GM21619 (cell line): ENCODE data around the gene ALDH16A1.
"Not testable (repeated sequence)": the region's sequence is repeated elsewhere in the genome, so short reads cannot be mapped to it uniquely, and the experiment has no call there.

Source experiments
- ATAC-seq: cut with Tn5 transposase; IDR thresholded peaks from one replicate; pipeline ENCODE4 v1.9.1; 2021; ENCODE audit not compliant: unreplicated experiment

The ALDH16A1 gene

GRCh38 chr19:49461656-49462055 lies 8.6 kb downstream of the ALDH16A1 start:
- no peak for ATAC-seq

GRCh38 chr19:49462492-49462891 lies 9.5 kb downstream of the ALDH16A1 start:
- no peak for ATAC-seq

- ATAC-seq = no peak
Measured at GRCh38 chr19:49463960-49464740, 11.1 kb downstream of the ALDH16A1 start.

DNA sequence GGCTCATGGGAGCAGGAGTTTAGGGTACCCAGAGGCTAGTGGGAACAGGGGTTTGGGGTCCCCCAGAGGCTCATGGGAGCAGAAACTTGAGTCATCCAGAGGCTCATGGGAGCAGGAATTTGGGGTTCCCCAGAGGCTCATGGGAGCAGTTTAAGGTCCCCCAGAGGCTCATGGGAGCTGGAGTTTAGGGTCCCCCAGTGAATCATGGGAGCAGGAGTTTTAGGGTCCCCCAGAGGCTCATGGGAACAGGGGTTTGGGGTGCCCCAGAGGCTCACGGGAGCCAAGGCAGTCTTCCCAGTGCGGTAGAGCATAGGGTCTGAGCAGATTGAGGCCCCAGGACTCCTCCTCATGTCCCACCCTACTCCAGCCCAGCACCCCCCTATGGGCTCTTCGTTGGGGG lies 12.3 kb downstream of the ALDH16A1 start:
- ATAC-seq = no peak

DNA sequence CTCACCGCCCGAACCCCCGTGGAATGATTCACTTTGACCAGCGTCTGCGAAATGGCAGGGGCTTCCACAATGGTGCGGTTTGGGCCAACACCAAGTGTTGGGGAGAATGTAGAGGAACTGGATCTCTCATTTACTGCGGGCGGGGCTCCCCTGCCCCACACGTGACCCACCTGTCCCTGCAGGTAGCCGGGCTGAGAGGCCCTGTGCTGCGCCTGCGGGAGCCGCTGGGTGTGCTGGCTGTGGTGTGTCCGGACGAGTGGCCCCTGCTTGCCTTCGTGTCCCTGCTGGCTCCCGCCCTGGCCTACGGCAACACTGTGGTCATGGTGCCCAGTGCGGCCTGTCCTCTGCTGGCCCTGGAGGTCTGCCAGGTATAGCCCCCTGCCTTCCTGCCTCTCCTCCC lies 15.2 kb downstream of the ALDH16A1 start:
- no peak for ATAC-seq

DNA sequence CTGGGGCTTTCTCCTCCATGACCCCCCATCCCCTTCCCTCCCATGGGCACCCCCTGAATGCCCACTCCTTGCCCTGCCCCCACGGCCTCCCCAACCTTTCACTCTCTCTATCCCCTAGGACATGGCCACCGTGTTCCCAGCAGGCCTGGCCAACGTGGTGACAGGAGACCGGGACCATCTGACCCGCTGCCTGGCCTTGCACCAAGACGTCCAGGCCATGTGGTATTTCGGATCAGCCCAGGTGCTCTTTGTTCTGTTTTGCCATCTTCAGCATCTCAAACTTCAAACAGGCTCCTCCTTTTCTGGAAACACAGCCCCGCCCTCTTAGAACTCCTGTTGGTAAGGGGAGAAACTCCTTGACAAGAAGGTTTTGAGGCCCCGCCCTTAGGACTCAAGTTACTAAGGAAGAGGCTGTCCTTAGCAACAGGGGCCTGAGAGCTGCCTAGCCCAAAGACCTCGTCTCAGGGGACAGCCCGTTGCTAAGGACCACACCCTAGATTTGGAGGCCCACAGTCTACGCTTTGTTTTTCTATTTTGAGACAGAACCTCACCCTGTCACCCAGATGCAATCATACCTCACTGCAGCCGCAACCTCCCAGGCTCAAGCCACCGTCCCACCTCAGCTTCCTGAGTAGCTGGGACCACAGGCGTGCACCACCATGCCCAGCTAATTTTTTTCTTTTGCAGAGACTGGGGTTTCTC lies 15.9 kb downstream of the ALDH16A1 start:
- ATAC-seq = peak; percentile 62

- ATAC-seq = no peak
Measured at GRCh38 chr19:49469828-49470614, 17.0 kb downstream of the ALDH16A1 start.

DNA sequence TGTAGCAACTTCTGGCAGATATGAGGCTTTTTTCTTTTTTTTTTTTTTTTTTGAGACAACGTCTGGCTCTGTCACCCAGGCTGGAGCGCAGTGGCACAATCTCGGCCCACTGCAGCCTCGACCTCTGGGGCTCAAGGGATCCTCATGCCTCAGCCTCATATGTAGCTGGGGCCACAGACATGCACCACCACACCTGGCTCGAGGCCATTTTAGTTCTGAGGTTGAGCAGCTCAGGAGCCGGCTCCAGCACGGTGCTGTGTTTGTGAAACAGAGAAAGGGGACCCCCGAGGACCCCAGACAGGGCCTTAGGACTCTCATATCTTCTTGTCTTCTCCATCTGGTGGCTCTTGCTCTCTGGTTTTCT lies 17.6 kb downstream of the ALDH16A1 start:
- ATAC-seq = no peak

DNA sequence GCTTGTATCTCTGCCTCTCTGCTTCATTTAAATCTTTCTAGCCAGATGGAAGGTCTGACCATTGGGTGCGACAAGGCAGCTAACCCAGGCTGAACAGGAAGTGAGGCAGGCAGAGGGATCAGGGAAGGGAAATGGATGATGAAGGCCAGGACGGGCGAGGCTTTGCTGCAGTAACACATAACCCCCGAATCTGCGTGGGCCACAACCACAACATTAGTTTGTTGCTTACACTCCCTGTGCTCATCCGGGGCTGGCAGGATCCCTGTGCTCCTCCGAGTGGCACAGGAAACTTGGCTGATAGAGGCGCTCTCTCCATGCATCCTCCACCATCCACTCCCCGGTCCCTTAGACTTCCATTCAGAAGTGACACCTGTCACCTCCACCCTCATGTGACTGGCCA lies 19.9 kb downstream of the ALDH16A1 start:
- no peak for ATAC-seq

DNA sequence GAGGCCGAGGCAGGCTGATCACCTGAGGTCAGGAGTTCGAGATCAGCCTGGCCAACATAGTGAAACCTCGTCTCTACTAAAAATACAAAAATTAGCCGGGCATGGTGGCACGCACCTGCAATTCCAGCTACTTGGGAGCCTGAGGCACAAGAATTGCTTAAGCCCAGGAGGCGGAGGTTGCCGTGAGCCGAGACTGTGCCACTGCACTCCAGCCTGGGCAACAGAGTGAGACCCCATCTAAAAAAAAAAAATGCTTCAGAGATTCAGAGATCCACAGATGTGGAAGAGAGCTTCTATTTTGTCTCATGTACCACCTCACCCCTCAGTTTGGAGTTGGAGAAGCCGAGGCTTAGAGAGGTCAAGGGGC lies 20.5 kb downstream of the ALDH16A1 start:
- ATAC-seq = not testable (repeated sequence)

DNA sequence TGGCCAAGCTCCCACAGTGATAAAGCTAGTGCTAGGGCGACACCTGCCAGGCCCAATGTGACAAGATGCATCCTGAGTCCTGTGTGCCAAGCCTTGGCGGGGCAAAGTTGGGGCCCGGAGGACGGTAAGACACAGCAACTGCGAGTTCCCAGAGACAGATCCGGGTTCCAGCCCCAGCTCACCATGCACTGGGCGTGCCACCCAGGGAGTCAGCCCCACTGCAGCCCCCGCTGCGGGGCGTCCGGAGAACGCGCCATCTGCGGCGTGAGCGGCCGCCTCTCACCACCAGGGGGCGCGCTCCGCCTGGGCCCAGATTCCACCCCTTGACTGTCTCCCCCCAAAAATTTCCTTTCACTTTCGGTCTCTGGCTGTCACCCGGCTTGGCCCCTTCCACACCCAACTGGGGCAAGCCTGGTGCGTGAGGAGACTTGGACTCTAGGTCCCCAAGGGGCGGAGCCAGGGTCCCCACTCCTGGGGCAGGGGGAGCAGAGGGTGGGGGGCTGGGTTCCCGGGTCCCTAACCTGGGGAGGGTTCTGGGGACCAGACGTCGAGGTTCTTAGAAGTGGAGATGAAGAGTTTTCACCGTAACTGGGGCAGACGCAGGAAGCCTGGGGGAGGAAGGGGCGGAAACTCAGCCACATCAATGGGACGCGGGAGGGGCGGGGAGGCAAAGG lies 21.0 kb downstream of the ALDH16A1 start, which contains the start of gene FLT3LG:
TSS of gene FLT3LG (plus strand) at position 348 of the 674 bp plus-strand sequence. CDS start 425 bp downstream, outside the sequence.
- ATAC-seq = peak; percentile 49

DNA sequence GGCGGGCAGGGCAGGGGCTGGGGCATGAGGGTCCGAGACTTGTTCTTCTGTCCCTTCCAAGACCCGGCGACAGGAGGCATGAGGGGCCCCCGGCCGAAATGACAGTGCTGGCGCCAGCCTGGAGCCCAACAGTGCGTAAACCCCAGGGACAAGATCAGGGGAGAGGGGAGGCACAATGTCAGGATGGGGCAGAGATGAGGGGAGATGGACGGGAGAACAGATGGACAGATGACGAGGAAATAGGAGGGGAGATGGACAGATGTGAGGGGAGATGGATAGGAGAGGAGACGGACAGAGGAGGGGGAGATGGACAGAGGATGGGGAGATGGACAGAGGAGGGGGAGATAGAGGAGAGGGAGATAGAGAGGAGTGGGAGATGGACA lies 21.5 kb downstream of the ALDH16A1 start:
- ATAC-seq = no peak

DNA sequence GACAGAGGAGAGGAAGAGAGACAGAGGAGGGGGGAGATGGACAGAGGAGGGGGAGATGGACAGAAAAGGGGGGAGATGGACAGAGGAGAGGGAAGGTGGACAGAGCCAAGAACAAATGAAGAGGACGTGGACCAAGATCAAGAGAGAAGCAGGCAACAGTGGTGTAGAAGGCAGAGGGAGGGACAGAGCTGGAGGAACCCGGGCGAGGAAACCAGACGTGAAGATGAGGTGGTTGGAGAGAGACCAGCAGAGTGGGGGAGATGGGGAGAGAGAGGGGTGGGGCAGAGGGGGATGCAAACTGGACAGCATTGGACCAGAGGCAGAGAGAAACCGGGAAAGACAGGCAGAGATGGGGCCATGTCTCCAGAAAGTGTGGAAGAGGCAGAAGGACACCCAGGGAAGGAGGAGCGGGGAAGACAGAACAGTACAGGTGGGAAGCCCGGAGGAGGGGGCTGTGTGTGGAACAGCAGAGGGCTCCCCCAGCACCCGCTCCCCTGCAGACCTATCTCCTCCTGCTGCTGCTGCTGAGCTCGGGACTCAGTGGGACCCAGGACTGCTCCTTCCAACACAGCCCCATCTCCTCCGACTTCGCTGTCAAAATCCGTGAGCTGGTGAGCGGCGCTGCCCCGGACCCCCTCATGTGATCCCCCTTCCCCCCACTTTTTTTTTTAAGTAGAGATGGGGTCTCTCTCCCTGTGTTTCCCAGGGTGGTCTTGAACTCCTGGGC lies 22.3 kb downstream of the ALDH16A1 start:
- ATAC-seq = no peak

DNA sequence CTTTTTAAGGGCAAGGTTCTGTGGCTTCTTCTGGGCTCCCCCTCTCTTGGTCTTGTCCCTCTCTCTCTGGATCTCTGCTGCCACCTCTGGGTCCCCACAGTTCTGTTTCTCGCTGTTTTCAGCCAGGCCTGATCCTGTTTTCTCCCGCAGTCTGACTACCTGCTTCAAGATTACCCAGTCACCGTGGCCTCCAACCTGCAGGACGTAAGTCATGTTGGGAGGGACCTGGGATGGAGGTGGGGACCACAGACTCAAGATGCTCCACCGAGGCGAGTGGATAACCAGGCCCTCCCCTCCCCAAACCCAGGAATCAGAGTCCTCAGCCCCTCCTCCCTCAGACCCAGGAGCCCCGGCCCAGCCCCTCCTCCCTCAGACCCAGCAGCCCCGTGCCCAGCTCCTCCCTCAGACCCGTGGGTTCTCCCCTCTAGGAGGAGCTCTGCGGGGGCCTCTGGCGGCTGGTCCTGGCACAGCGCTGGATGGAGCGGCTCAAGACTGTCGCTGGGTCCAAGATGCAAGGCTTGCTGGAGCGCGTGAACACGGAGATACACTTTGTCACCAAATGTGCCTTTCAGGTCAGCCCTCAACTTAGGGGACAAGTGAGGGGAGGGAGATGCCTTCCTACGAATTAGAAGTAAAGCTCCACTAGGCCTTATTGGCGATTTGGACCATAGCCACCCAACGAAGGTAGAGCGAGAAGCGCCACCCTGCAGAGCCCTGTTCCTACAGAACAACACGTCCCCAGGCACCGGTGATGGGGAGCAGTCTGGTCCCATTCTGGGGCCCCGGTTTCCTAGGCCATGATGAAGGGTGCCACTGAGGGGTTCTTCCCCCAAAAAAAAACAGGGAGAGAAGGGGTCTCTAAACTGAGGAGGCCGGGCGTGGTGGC lies 23.2 kb downstream of the ALDH16A1 start:
- no peak for ATAC-seq

GRCh38 chr19:49479975-49480628 lies 27.1 kb downstream of the ALDH16A1 start:
- ATAC-seq = no peak

DNA sequence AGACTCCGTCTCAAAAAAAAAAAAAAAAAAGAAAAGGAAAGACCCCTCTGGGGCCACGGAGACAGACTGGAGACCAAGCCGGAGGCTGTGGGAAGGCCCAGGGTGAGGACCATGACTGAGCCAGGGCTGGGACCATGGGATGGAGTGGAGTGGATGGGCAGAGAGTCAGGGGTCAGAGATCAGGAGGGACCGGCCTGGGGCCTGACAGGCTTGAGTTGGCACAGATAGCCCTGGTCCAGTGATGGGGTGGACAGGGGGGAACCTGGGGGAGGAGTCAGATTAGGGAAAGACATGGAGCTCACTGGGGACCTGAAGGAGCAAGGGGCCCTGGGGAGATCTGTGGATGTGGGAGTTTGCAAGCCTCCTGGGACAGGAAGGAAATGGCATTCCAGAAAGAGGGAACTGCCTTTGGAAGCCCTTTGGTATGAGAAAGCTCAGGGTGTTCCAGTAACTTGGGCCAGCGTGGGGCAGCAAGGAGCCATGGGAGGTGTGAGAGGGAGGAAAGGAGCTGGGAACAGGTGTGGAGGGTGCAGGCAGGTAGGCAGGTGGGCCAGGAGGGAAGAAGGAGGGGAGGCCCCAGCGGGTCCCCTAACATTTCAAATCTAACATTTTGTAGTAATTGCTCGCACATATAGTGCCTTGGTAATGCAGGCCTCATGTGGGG lies 28.1 kb downstream of the ALDH16A1 start:
- ATAC-seq = no peak

DNA sequence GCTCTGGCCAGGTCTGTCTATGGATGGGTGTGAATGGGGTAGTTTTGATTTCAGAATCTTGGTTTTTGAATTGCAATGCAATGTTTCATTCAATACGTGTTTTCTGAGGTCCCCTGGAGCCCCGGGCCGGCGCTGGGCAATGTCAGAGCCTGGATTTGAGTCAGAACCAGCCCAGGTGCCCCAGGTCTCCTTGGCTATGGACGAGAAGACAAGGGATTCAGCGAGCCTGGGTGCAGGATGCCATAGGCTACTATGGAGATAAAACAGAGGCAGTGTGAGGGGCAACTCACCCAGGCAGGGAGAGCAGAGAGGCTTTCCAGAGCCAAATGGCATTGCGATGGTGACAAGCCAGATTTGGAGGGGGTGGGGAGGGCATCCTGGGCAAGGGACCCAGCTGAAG lies 33.2 kb downstream of the ALDH16A1 start:
- ATAC-seq = no peak

DNA sequence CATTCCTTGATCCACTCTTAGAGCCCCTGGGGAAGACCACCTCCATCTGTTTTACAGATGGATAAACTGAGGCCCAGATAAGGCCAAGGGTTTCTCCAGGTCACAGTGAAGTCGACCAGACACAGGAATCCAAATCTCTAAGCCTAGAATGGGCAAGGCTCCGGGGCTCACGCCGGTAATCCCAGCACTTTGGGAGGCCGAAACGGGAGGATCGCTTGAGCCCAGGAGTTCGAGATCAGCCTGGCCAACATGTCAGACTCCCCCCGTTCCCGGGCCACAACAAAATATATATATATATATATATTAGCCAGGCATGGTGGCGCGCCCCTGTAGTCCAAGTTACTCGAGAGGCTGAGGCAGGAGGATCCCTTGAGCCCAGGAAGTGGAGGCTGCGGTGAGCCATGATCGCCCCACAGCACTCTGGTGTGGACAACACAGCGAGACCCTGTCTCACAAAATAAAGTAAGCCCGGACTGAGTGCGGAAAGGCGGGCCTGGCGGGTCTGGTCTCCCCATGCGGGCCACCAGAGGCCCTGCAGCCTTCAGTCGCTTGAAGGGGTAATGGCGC lies 33.8 kb downstream of the ALDH16A1 start:
- no peak for ATAC-seq
